Measurements from ENCODE around the gene JMJD8. TPM values are rescaled to one million over a fixed set of nuclear protein-coding genes. Genes with fewer than 3 reads are reported as not detected.

Gene JMJD8
- total RNA-seq, 1 donor from 2014 or later: 24.8 TPM

Other genes with a start within 250 kb of the JMJD8 start
- gene CAPN15, start 156.6 kb downstream of the JMJD8 start, total RNA-seq: 26.4 and 38.9 TPM in 2 replicates
- gene PRR35, start 123.9 kb downstream of the JMJD8 start, total RNA-seq: not detected in 2 replicates
- gene NHLRC4, start 117.3 kb downstream of the JMJD8 start, total RNA-seq: 1.0 and 1.3 TPM in 2 replicates
- gene PIGQ, start 114.4 kb downstream of the JMJD8 start, total RNA-seq: 24.4 and 28.9 TPM in 2 replicates
- gene RAB40C, start 94.3 kb downstream of the JMJD8 start, total RNA-seq: 9.3 and 10.2 TPM in 2 replicates
- 0.09 and 0.19 TPM in 2 replicates for gene WFIKKN1, start 53.3 kb downstream of the JMJD8 start, total RNA-seq
- gene METTL26, start 48.0 kb downstream of the JMJD8 start, total RNA-seq: 69.7 and 76.9 TPM in 2 replicates
- gene MCRIP2, start 42.5 kb downstream of the JMJD8 start, total RNA-seq: 16.2 and 19.2 TPM in 2 replicates
- 10.2 and 12.1 TPM in 2 replicates for gene WDR90, start 35.0 kb downstream of the JMJD8 start, total RNA-seq
- 29.7 and 37.8 TPM in 2 replicates for gene RHOT2, start 16.2 kb downstream of the JMJD8 start, total RNA-seq
- 0.36 and 0.47 TPM in 2 replicates for gene RHBDL1, start 8.7 kb downstream of the JMJD8 start, total RNA-seq
- 160 and 181 TPM in 2 replicates for gene STUB1, start 3.9 kb downstream of the JMJD8 start, total RNA-seq
- gene WDR24, start 6.1 kb upstream of the JMJD8 start, total RNA-seq: 2.9 and 4.3 TPM in 2 replicates
- gene FBXL16, start 21.5 kb upstream of the JMJD8 start, total RNA-seq: under 0.01 and 0.18 TPM in 2 replicates
- 42.5 and 56.3 TPM in 2 replicates for gene METRN, start 30.8 kb upstream of the JMJD8 start, total RNA-seq
- 22.8 and 26.4 TPM in 2 replicates for gene ANTKMT, start 36.8 kb upstream of the JMJD8 start, total RNA-seq
- gene CCDC78, start 42.1 kb upstream of the JMJD8 start, total RNA-seq: 0.45 and 1.1 TPM in 2 replicates
- 7.9 and 11.6 TPM in 2 replicates for gene HAGHL, start 42.8 kb upstream of the JMJD8 start, total RNA-seq
- gene CIAO3, start 56.7 kb upstream of the JMJD8 start, total RNA-seq: 25.8 and 30.8 TPM in 2 replicates
- gene MSLN, start 76.4 kb upstream of the JMJD8 start, total RNA-seq: not detected in 2 replicates
- gene RPUSD1, start 104.0 kb upstream of the JMJD8 start, total RNA-seq: 27.3 and 32.4 TPM in 2 replicates
- gene CHTF18, start 104.3 kb upstream of the JMJD8 start, total RNA-seq: 9.9 and 17.9 TPM in 2 replicates
- not detected in 2 replicates for gene GNG13, start 116.4 kb upstream of the JMJD8 start, total RNA-seq